ENCODE data around the gene CUBN. TPM values are rescaled to one million over a fixed set of nuclear protein-coding genes. Genes with fewer than 3 reads are reported as not detected.

Gene CUBN
- total RNA-seq, 4 donors from 2014 or later, result 0.27 to 3.6 (median 0.96) TPM

DNA sequence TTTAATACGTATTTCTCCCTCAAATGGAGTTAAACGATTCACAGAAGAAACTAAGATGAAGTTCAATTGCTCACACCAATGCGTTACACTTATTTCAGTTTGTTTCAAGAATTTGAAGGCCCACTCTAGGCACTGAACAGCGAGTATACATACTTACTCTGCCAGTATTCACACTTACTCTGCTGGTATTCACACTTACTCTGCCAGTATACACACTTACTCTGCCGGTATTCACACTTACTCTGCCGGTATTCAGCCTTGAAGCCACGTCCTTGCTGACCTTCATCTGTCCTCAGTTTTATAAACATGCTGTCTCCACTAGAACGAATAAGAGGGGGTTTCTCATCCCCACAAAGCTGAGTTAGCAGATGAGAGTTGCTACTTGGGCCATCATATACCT, 86.0 kb downstream of the CUBN start:
- ATAC-seq, result no peak
- Histone ChIP-seq H3K36me3 (no peaks in the 10 kb centered on the region), H3K27me3 (no peaks in the 10 kb centered on the region), H3K27ac (no peak overlapping the region), H3K9me3 (no peaks in the 10 kb centered on the region), H3K4me1 (no peaks in the 10 kb centered on the region), H3K4me3 (no peak overlapping the region)
- no peak for DNase-seq
- TF ChIP-seq POLR2A (IDR thresholded peaks at IDR 0.05), result no peak
- TF ChIP-seq, protein P1, sequence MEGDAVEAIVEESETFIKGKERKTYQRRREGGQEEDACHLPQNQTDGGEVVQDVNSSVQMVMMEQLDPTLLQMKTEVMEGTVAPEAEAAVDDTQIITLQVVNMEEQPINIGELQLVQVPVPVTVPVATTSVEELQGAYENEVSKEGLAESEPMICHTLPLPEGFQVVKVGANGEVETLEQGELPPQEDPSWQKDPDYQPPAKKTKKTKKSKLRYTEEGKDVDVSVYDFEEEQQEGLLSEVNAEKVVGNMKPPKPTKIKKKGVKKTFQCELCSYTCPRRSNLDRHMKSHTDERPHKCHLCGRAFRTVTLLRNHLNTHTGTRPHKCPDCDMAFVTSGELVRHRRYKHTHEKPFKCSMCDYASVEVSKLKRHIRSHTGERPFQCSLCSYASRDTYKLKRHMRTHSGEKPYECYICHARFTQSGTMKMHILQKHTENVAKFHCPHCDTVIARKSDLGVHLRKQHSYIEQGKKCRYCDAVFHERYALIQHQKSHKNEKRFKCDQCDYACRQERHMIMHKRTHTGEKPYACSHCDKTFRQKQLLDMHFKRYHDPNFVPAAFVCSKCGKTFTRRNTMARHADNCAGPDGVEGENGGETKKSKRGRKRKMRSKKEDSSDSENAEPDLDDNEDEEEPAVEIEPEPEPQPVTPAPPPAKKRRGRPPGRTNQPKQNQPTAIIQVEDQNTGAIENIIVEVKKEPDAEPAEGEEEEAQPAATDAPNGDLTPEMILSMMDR (IDR thresholded peaks at IDR 0.05 in 4 of 5, conservative IDR thresholded peaks at IDR 0.05 in 1 of 5), result no peak
- in situ Hi-C loops (cut with MboI; ENCODE audit: low sequenced_read_pairs in 4 of 4) (no loop called here), intact Hi-C loops (cut with DNase I; ENCODE audit: low total_unique reads) (no loop called here)

DNA sequence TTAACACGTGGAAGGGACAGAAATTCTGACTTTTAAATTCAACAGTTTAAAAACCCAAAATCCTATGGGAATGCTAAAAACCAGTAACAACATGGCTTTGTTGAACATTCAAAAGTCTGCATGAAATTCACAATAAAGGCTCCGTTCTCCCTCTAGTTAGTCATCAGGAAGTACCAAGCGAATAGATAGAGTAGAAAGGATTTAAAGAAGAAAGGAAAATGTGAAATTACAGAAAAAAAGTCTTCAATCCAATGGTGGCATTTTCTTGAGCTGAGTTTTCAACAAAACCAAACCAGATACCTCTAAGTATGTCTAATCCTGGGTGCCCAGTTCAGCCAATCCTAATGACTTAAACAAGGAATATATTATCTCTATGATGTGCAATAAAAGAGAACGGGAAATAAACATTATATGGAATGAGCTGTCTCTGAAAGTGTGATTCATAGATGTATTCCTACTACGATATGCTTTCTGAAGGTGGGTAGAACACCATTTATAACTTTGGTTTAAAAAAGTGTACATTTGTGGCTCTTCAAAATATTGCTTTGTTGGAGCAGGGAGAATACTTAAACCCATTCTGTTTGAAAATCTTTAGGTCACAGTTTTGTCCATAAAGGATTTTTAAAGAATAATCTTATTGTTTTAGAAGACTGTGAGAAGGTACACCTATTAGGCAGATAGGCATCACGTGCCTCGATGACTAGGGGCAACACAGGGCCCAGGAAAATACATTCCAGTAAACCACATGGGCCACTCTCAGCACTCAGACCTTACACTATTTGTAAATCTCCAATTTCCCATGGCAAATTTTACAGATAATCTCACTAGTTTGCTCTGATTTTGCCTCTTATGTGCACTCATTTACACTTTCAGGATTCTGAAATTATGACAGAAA, 87.7 kb downstream of the CUBN start:
- Histone ChIP-seq H3K27me3 (no peaks in the 10 kb centered on the region), H3K4me1 (no peaks in the 10 kb centered on the region), H3K9me3 (no peaks in the 10 kb centered on the region), H3K4me3 (no peak overlapping the region), H3K27ac (no peak overlapping the region), H3K36me3 (no peaks in the 10 kb centered on the region)
- intact Hi-C loops (cut with DNase I; ENCODE audit: low total_unique reads), result no loop called here
- ATAC-seq (no peak), DNase-seq (no peak)
- TF ChIP-seq, protein P1 (IDR thresholded peaks at IDR 0.05 in 4 of 5, conservative IDR thresholded peaks at IDR 0.05 in 1 of 5), result no peak
- in situ Hi-C loops (cut with MboI; ENCODE audit: low sequenced_read_pairs in 4 of 4), result no loop called here

DNA sequence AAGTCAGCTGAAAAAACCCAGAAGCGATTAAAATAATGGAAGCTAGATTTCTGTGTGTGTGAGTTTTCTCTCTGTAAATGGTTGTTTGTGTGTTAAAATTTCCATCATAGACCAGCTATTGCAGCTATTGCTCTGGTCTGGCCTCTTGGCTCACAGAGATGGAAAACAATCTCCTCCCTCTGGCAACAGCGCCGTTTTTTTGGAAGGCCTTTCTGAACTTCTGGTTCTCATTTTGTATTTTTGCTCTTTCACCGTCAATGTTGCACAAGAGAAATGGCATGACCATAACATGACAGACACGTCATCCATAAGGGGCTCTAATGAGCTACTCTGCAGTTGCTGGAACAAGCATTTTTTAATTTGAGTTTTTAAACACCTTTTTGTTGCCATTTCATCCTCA, 91.0 kb downstream of the CUBN start:
- H3K4me1 ChIP-seq, result no peaks in the 10 kb centered on the region
- H3K36me3 ChIP-seq, result no peaks in the 10 kb centered on the region
- intact Hi-C loops (cut with DNase I; ENCODE audit: low total_unique reads), result loop anchor here (5.0 kb wide), 1 partner anchor 36 kb away; no protein-coding TSS in a partner anchor
- no peaks in the 10 kb centered on the region for H3K9me3 ChIP-seq
- ATAC-seq (peak; percentile 78 to 92), DNase-seq (peak; percentile 38 to 68)
- in situ Hi-C loops (cut with MboI; ENCODE audit: low sequenced_read_pairs in 4 of 4), result no loop called here
- TF ChIP-seq POLR2A (IDR thresholded peaks at IDR 0.05), result no peak
- TF ChIP-seq, protein P1 (IDR thresholded peaks at IDR 0.05 in 4 of 5, conservative IDR thresholded peaks at IDR 0.05 in 1 of 5), result no peak
- H3K4me3 ChIP-seq, result no peak overlapping the region
- H3K27ac ChIP-seq, result peak overlapping the region; percentile 10 to 60 (median 47)
- no peaks in the 10 kb centered on the region for H3K27me3 ChIP-seq

DNA sequence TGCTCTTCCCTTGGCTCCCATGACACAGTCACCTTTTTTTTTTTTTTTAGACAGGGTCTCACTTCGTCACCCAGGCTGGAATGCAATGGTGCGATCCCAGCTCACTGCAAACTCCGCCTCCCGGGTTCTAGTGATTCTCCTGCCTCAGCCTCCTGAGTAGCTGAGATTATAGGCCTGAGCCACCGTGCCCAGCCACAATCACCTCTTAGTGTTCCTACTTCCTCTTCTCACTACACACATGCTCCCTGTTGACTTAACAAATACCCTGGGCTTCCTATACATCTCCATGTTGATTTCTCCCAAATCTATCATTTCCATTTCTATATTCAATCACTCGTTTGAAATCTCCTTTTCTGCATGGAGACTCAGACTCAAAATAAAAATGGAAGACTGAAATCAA, 91.7 kb downstream of the CUBN start:
- no peak for ATAC-seq
- in situ Hi-C loops (cut with MboI; ENCODE audit: low sequenced_read_pairs in 4 of 4), result no loop called here

More for the DNA sequence above, 91.7 kb downstream of the CUBN start:
- Histone ChIP-seq H3K9me3 (no peaks in the 10 kb centered on the region), H3K27me3 (no peaks in the 10 kb centered on the region), H3K4me1 (no peaks in the 10 kb centered on the region), H3K36me3 (no peaks in the 10 kb centered on the region), H3K27ac (peak overlapping the region in 2 of 4 donors; percentile 10 to 32), H3K4me3 (no peak overlapping the region)
- no peak for DNase-seq
- no peak for TF ChIP-seq POLR2A (IDR thresholded peaks at IDR 0.05)
- TF ChIP-seq, protein P1 (IDR thresholded peaks at IDR 0.05 in 4 of 5, conservative IDR thresholded peaks at IDR 0.05 in 1 of 5), result no peak
- intact Hi-C loops (cut with DNase I; ENCODE audit: low total_unique reads), result loop anchor here (5.0 kb wide), 1 partner anchor 36 kb away; no protein-coding TSS in a partner anchor

Measured in gastrocnemius medialis (tissue), 4 donors.